HepG2 (cell line): ENCODE results near the gene AGBL3. TPM values are rescaled to one million over a fixed set of nuclear protein-coding genes. Genes with fewer than 3 reads are reported as not detected.

Experiments used
- ATAC-seq: fragments of 200-7000 bp; cut with Tn5 transposase; 3 replicates; pipeline ENCODE4 v1.9.1; 2020; ENCODE audit warnings: mild to moderate bottlenecking, moderate library complexity
- BruUV-seq: library from RNA; stranded (reverse); fragments of 400-500 nt; replicated peaks from 2 replicates; lab custom pipeline; 2021; lab: Mats Ljungman, UMichigan
- CTCF ChIA-PET: fragments of 300-600 bp; formaldehyde crosslinking; extraction: SDS; loops from one replicate; lab custom pipeline; 2021; ENCODE audit warnings: low total read pairs, inconsistent platforms, low intra/inter-chr PET ratio; lab: Yijun Ruan, JAX
- POLR2A ChIA-PET: fragments of 350-600 bp; sonication (Branson Sonifier 250); formaldehyde crosslinking; loops from one replicate; lab custom pipeline; 2020; ENCODE audit warnings: antibody characterized with exemption, inconsistent platforms; lab: Yijun Ruan, JAX
- DNase-seq: peaks from one replicate; pipeline ENCODE4 v3.0.0-alpha.2; 2015; ENCODE audit warnings: low spot score
- FAIRE-seq: peaks from 3 replicates; lab custom pipeline; 2011; peaks lifted over from hg19 to GRCh38; lab: Jason Lieb, UNC
- H2AFZ ChIP-seq: one replicate; pipeline ENCODE4 v1.6.1; 2011; ENCODE audit warnings: low read length, inconsistent platforms
- H3K27ac ChIP-seq: fragments of 300-600 bp; 3 replicates; pipeline ENCODE4 v1.8.0; 2011; ENCODE audit warnings: mixed run types, mild to moderate bottlenecking, mixed read lengths, low read length, inconsistent platforms; ENCODE audit not compliant: insufficient read depth; ENCODE audit errors: extremely low read length
- H3K27me3 ChIP-seq, 2 experiments: fragments of 200-600 bp in 1 of 2; 2 replicates in 1 of 2; 3 replicates in 1 of 2; pipeline versions ENCODE4 v1.6.0 to v1.8.0; 2011; ENCODE audit warnings: low read length in 2 of 2, mild to moderate bottlenecking in 2 of 2, moderate library complexity in 2 of 2, inconsistent platforms in 1 of 2; ENCODE audit not compliant: insufficient read depth in 2 of 2, control insufficient read depth in 1 of 2
- H3K36me3 ChIP-seq, 2 experiments: fragments of 200-600 bp in 1 of 2; replicated peaks in 1 of 2; 2 replicates in 1 of 2; 3 replicates in 1 of 2; pipeline versions ENCODE4 v1.5.1 to v1.8.0; 2011; ENCODE audit warnings: low read length in 2 of 2, inconsistent platforms in 1 of 2; ENCODE audit not compliant: insufficient read depth in 2 of 2, control insufficient read depth in 1 of 2
- H3K4me1 ChIP-seq: 2 replicates; pipeline ENCODE4 v1.5.1; 2012; ENCODE audit warnings: low read length, inconsistent platforms; ENCODE audit not compliant: insufficient read depth
- H3K4me2 ChIP-seq: 2 replicates; pipeline ENCODE4 v1.6.0; 2011; ENCODE audit warnings: low read depth, low read length, inconsistent platforms
- H3K4me3 ChIP-seq, 3 experiments: fragments of 200-600 bp in 1 of 3; sonication (generic), shearing (Covaris generic) in 1 of 3; replicated peaks in 1 of 3; 2 replicates each; pipeline ENCODE4 v1.5.1; 2011 to 2016; ENCODE audit warnings: low read length in 3 of 3, inconsistent platforms in 2 of 3, low read depth in 2 of 3, mild to moderate bottlenecking in 2 of 3, control low read depth in 1 of 3, mixed read lengths in 1 of 3; ENCODE audit not compliant: insufficient read depth in 1 of 3
- H3K79me2 ChIP-seq: one replicate; pipeline ENCODE4 v1.6.1; 2011; ENCODE audit warnings: low read length, inconsistent platforms; ENCODE audit not compliant: insufficient read depth
- H3K9ac ChIP-seq: 2 replicates; pipeline ENCODE4 v1.6.0; 2011; ENCODE audit warnings: mild to moderate bottlenecking, low read depth, low read length, inconsistent platforms; ENCODE audit not compliant: insufficient read depth
- H3K9me3 ChIP-seq: 2 replicates; pipeline ENCODE4 v1.5.1; 2012; ENCODE audit warnings: mild to moderate bottlenecking, low read length
- H4K20me1 ChIP-seq: 2 replicates; pipeline ENCODE4 v1.6.0; 2011; ENCODE audit warnings: inconsistent platforms, mild to moderate bottlenecking, low read length, moderate library complexity; ENCODE audit not compliant: insufficient read depth
- KDM6A ChIP-seq: IDR thresholded peaks from 2 replicates; pipeline ENCODE4 v1.6.1; 2016; ENCODE audit warnings: low read depth
- RFXAP ChIP-seq: sonication (generic); formaldehyde crosslinking; IDR thresholded peaks from 2 replicates; pipeline ENCODE4 v1.4.0; 2020; ENCODE audit warnings: missing genetic modification reagents, borderline replicate concordance
- SIN3B ChIP-seq: fragments of 150-350 bp; IDR thresholded peaks from 2 replicates; pipeline ENCODE4 v1.6.1; 2014; ENCODE audit warnings: low read length
- ZNF382 ChIP-seq: sonication (generic); formaldehyde crosslinking; IDR thresholded peaks from 2 replicates; pipeline ENCODE4 v1.5.0; 2020; ENCODE audit warnings: missing genetic modification reagents, mild to moderate bottlenecking, borderline replicate concordance
- WGBS: methylation state at CpG from one replicate; pipeline ENCODE4 v1.1.6; 2017; ENCODE audit warnings: low lambda C conversion rate; 5-methylcytosine and 5-hydroxymethylcytosine counted together
- in situ Hi-C: cut with HindIII; loops from 2 replicates; pipeline ENCODE4 v1.10.0; 2017; ENCODE audit warnings: low pct_unique_long_range_greater_than_20kb; ENCODE audit not compliant: extremely low pct_ligation_motif_present
- intact Hi-C: fragments of 100-400 bp; cut with micrococcal nuclease; formaldehyde crosslinking; loops from one replicate; pipeline ENCODE4 v1.10.0; 2022; ENCODE audit not compliant: unreplicated experiment
- polyA plus RNA-seq, 8 experiments: library from polyadenylated mRNA; depleted of rRNA in 3 of 8; stranded (reverse) in 7 of 8; unstranded in 1 of 8; fragments of >200 nt; fragmentation: Illumina TruSeq in 4 of 8; extraction: Trizol in 4 of 8; gene quantifications; 2 replicates each; pipeline versions ENCODE4 v1.2.1 to v1.2.3, GENCODE V29; 2011 to 2016; ENCODE audit warnings: low read depth in 4 of 8, missing spikeins in 1 of 8, mixed read lengths in 1 of 8; ENCODE audit not compliant: insufficient read depth in 1 of 8
- total RNA-seq, 5 experiments: library from RNA; depleted of rRNA; stranded (reverse); fragments of >200 nt; fragmentation: Illumina TruSeq; extraction: Trizol; gene quantifications; 2 replicates each; pipeline ENCODE4 v1.2.3, GENCODE V29; 2016; ENCODE audit warnings: low read depth in 1 of 5
- TF ChIP-seq, protein P1 (sequence below): sonication (generic); formaldehyde crosslinking; IDR thresholded peaks from 2 replicates; pipeline ENCODE4 v1.4.0; 2020; ENCODE audit warnings: mild to moderate bottlenecking, missing genetic modification reagents
- TF ChIP-seq, protein P2 (sequence below): sonication (generic); formaldehyde crosslinking; IDR thresholded peaks from 2 replicates; pipeline ENCODE4 v1.5.0; 2020; ENCODE audit warnings: missing genetic modification reagents
- TF ChIP-seq, protein P3 (sequence below): sonication (generic); formaldehyde crosslinking; IDR thresholded peaks from 2 replicates; pipeline ENCODE4 v1.8.0; 2022; ENCODE audit warnings: mild to moderate bottlenecking, missing genetic modification reagents, moderate library complexity

The AGBL3 gene
- total and polyA plus RNA-seq, 2 of the 13 experiments (the other 11 are each of a cell fraction or from before 2014, with no cell fraction given), result 2.2 to 7.2 TPM

DNA sequence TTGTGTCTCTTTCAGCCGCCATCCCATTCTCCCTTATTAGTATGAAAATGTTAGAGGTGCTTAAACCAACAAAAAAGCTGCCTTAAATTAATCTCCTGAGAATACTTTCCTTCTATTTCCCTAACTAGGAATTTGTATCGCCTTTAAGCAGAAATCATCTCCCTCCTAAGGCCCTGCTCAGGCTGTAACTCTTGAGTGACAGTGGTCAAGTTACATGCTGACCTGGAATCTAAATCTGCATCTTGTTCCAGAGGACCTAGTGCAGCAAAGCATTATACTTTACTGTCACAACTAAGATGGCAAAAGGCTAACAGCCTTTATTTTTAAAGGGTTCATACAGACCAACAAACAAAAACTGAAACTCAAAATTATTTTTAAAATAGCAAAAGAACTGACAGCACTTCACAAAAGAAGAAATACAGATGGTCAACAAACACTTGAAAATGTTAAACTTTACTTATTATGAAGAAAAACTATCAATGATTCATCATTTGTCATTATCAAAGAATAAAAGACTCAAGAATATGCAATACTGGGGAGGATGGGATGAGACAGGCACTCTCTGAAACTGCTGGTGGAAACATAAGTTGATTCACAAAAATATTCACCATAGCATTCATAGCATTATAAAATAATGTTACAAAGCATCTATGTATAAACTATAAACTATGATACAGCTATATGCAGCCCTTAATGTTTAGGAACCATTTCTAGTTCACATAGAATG, 173.2 kb downstream of the AGBL3 start:
- intact Hi-C loops, result no loop called here
- peaks cover 67% of the 10 kb centered on the region for H3K4me1 ChIP-seq
- no peak for ATAC-seq
- peak overlapping the region; percentile 66 for H3K27ac ChIP-seq
- in situ Hi-C loops, result no loop called here
- BruUV-seq, result no TSS peak
- ChIA-PET CTCF (no interaction called here), POLR2A (interaction anchor here (1.2 to 2.2 kb wide), 4 partner anchors 9 to 173 kb away, joined by 3 to 9 read pairs (median 6); partner anchors contain the start of genes AGBL3 and TMEM140)
- peak overlapping the region in 1 of 3 experiments; percentile 8; a peak in 1 of 6 replicates for H3K4me3 ChIP-seq
- whole genome bisulfite sequencing, result 95% methylated on average over 2 of the region's 2 CpGs
- FAIRE-seq, result no peak
- H3K4me2 ChIP-seq, result peak overlapping the region; percentile 20; the same call in 1 of the 2 replicates
- H3K79me2 ChIP-seq, result peaks cover 60% of the 10 kb centered on the region
- H3K27me3 ChIP-seq, result no peaks in the 10 kb centered on the region
- DNase-seq, result no peak
- H3K36me3 ChIP-seq, result peaks cover 4 to 22% of the 10 kb centered on the region in 2 experiments; a peak in 4 of 5 replicates
- TF ChIP-seq, protein P1, sequence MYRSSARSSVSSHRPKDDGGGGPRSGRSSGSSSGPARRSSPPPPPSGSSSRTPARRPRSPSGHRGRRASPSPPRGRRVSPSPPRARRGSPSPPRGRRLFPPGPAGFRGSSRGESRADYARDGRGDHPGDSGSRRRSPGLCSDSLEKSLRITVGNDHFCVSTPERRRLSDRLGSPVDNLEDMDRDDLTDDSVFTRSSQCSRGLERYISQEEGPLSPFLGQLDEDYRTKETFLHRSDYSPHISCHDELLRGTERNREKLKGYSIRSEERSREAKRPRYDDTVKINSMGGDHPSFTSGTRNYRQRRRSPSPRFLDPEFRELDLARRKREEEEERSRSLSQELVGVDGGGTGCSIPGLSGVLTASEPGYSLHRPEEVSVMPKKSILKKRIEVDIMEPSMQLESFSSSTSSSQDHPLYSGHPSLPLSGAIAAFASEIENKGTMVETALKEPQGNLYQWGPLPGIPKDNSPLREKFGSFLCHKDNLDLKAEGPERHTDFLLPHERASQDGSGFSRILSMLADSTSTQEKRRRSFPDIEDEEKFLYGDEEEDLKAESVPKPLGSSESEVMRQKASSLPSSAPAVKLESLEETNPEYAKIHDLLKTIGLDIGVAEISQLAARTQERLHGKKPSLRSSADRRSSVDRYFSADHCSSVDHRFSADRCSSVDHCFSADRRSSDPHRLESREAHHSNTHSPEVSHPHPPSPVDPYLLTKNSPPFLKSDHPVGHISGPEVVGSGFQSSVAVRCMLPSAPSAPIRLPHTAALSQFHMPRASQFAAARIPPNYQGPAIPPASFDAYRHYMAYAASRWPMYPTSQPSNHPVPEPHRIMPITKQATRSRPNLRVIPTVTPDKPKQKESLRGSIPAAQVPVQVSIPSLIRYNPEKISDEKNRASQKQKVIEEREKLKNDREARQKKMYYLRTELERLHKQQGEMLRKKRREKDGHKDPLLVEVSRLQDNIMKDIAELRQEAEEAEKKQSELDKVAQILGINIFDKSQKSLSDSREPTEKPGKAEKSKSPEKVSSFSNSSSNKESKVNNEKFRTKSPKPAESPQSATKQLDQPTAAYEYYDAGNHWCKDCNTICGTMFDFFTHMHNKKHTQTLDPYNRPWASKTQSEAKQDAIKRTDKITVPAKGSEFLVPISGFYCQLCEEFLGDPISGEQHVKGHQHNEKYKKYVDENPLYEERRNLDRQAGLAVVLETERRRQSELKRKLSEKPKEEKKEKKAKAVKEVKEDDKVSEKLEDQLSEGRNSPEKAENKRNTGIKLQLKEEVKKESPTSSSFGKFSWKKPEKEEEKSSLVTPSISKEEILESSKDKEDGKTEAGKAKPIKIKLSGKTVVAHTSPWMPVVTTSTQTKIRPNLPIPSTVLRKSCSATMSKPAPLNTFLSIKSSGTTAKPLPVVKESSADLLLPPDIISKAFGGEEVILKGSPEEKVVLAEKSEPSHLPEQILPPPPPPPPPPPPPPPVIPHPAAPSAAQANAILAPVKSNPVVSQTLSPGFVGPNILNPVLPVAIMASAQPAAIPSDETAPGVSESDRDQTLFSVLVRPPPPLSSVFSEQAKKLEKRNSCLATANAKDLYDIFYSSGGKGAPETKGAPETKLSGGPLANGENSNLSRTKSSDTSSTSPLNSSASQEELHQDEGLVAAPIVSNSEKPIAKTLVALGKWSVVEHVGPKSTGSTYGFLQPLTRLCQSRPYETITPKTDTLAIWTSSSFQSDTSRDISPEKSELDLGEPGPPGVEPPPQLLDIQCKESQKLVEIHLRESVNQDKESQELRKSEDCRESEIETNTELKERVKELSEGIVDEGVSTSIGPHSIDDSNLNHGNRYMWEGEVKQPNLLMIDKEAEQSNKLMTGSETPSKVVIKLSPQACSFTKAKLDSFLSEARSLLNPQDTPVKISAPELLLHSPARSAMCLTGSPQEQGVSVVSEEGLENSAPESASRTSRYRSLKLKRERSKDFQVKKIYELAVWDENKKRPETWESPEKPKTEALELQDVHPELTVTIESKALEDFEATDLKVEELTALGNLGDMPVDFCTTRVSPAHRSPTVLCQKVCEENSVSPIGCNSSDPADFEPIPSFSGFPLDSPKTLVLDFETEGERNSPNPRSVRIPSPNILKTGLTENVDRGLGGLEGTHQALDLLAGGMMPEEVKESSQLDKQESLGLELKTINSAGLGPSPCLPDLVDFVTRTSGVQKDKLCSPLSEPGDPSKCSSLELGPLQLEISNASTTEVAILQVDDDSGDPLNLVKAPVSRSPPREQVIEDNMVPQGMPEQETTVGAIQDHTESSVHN (CRISPR knock-in tag), result no peak
- TF ChIP-seq SIN3B, result no peak
- TF ChIP-seq, protein P2, sequence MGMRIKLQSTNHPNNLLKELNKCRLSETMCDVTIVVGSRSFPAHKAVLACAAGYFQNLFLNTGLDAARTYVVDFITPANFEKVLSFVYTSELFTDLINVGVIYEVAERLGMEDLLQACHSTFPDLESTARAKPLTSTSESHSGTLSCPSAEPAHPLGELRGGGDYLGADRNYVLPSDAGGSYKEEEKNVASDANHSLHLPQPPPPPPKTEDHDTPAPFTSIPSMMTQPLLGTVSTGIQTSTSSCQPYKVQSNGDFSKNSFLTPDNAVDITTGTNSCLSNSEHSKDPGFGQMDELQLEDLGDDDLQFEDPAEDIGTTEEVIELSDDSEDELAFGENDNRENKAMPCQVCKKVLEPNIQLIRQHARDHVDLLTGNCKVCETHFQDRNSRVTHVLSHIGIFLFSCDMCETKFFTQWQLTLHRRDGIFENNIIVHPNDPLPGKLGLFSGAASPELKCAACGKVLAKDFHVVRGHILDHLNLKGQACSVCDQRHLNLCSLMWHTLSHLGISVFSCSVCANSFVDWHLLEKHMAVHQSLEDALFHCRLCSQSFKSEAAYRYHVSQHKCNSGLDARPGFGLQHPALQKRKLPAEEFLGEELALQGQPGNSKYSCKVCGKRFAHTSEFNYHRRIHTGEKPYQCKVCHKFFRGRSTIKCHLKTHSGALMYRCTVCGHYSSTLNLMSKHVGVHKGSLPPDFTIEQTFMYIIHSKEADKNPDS, result no peak
- no peak for TF ChIP-seq ZNF382 (CRISPR knock-in tag)
- TF ChIP-seq RFXAP, result no peak
- TF ChIP-seq, protein P3, sequence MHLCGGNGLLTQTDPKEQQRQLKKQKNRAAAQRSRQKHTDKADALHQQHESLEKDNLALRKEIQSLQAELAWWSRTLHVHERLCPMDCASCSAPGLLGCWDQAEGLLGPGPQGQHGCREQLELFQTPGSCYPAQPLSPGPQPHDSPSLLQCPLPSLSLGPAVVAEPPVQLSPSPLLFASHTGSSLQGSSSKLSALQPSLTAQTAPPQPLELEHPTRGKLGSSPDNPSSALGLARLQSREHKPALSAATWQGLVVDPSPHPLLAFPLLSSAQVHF (CRISPR knock-in tag), result no peak
- no peak for TF ChIP-seq KDM6A (CRISPR knock-in tag)
- no peaks in the 10 kb centered on the region; the same call in none of the 2 replicates for H4K20me1 ChIP-seq
- H3K9ac ChIP-seq, result no peak overlapping the region
- peaks cover 32% of the 10 kb centered on the region for H3K9me3 ChIP-seq
- no peak overlapping the region for H2AFZ ChIP-seq
